Upper lobe of right lung (tissue), 1 donor: ENCODE results near the gene KLF14. TPM values are rescaled to one million over a fixed set of nuclear protein-coding genes. Genes with fewer than 3 reads are reported as not detected.
"Not testable (repeated sequence)": the region's sequence is repeated elsewhere in the genome, so short reads cannot be mapped to it uniquely, and the experiment has no call there.

Source experiments
- ATAC-seq: fragments of 200-7000 bp; cut with Tn5 transposase; one replicate; pipeline ENCODE4 v1.9.1; 2020; ENCODE audit warnings: mild to moderate bottlenecking, moderate library complexity
- DNase-seq: peaks from one replicate; pipeline ENCODE4 v3.0.0-alpha.2; 2020
- H3K27ac ChIP-seq: fragments of 200-600 bp; one replicate; pipeline ENCODE4 v1.8.0; 2022
- H3K27me3 ChIP-seq: fragments of 200-600 bp; one replicate; pipeline ENCODE4 v1.8.0; 2022; ENCODE audit warnings: mild to moderate bottlenecking
- H3K36me3 ChIP-seq: fragments of 200-600 bp; one replicate; pipeline ENCODE4 v1.8.0; 2022
- H3K4me1 ChIP-seq: fragments of 200-600 bp; one replicate; pipeline ENCODE4 v1.8.0; 2022
- H3K4me3 ChIP-seq: fragments of 200-600 bp; one replicate; pipeline ENCODE4 v1.8.0; 2022; ENCODE audit warnings: mild to moderate bottlenecking
- H3K9me3 ChIP-seq: fragments of 200-600 bp; one replicate; pipeline ENCODE4 v1.8.0; 2022
- intact Hi-C: fragments of 100-400 bp; cut with DNase I; formaldehyde crosslinking; loops from one replicate; pipeline ENCODE4 v1.11.0; 2022
- long read RNA-seq: library from polyadenylated mRNA; unstranded; transcript quantifications from one replicate; pipeline ENCODE4 v2.0.0, GENCODE V29; 2021
- total RNA-seq: library from RNA; stranded (reverse); fragmentation: NEBNext Ultra II Directional; extraction: Animal tissue kit (Norgen Biotek cat#: 25700); gene quantifications from one replicate; pipeline ENCODE4 v1.2.1, GENCODE V29; 2021
- TF ChIP-seq, protein P1 (sequence below): fragments of 200-600 bp; IDR thresholded peaks from one replicate; pipeline ENCODE4 v1.8.0; 2022; ENCODE audit warnings: antibody characterized with exemption
- donor health status: DM: no; HTN: yes; CAD: no; lungs with severe emphysema.

KLF14 gene
- not detected for total RNA-seq
- long read RNA-seq, partial matches to known transcripts = 0 of 1 reads
- long read RNA-seq, other reads (novel, unspliced or antisense) = 0 of 1 reads

DNA sequence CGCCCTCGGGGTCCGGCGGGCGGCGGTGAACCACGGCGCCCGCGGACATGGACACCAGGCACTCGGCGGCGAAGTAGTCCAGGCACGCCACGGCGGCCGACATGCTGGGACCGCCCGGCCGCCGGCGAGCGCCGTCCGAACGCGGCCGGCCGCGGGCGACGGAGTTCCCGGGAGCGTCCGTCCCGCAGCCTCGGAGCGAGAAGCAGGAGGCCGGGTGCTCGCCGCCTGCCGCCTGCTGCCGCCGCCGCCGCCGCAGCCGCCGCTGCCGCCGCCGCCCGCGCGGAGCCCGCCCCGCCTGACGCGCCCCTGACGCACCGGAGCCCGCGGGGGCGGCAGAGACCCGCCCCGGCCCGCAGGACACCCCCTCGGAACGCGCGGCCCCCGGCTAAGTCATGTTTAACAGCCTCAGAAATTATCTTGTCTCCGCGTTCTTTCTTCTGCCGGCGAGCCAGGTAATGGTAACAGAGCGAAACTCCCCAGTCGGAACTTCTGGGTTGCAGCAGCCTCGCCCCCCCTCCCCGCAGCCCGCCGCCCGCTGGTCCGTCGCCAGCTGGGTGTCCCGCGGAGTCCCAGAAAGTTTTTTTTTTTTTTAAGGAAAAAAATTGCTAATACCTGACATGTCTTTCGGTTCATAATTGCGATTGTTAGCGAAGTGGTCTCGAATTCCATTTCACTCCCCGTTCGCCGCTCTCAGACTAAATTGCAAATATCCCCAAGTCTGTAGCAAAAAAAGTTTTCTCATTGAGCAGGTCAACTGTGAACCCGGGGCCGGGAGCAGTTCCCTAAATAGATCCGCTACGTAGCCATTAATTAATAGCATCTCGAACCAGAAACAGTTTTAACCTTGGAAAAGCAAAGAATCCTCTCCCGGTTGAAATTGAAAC, at the start of gene KLF14:
Gene KLF14, minus strand, starts transcription at position 277 of the 884 bp plus-strand sequence. Its CDS starts 174 bp downstream, at position 103.
- intact Hi-C loops = no loop called here
- ATAC-seq (peak; percentile 33), DNase-seq (peak; percentile 64)
- peak within 1 kb of the TSS; percentile 37 for H3K4me3 ChIP-seq
- TF ChIP-seq, protein P1, sequence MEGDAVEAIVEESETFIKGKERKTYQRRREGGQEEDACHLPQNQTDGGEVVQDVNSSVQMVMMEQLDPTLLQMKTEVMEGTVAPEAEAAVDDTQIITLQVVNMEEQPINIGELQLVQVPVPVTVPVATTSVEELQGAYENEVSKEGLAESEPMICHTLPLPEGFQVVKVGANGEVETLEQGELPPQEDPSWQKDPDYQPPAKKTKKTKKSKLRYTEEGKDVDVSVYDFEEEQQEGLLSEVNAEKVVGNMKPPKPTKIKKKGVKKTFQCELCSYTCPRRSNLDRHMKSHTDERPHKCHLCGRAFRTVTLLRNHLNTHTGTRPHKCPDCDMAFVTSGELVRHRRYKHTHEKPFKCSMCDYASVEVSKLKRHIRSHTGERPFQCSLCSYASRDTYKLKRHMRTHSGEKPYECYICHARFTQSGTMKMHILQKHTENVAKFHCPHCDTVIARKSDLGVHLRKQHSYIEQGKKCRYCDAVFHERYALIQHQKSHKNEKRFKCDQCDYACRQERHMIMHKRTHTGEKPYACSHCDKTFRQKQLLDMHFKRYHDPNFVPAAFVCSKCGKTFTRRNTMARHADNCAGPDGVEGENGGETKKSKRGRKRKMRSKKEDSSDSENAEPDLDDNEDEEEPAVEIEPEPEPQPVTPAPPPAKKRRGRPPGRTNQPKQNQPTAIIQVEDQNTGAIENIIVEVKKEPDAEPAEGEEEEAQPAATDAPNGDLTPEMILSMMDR = no peak
- peaks cover 12% of the 10 kb centered on the region for H3K9me3 ChIP-seq
- no peaks in the 10 kb centered on the region for H3K4me1 ChIP-seq
- no peak within 1 kb of the TSS for H3K27ac ChIP-seq
- H3K27me3 ChIP-seq = peaks cover 75% of the 10 kb centered on the region
- no peaks in the 10 kb centered on the region for H3K36me3 ChIP-seq

DNA sequence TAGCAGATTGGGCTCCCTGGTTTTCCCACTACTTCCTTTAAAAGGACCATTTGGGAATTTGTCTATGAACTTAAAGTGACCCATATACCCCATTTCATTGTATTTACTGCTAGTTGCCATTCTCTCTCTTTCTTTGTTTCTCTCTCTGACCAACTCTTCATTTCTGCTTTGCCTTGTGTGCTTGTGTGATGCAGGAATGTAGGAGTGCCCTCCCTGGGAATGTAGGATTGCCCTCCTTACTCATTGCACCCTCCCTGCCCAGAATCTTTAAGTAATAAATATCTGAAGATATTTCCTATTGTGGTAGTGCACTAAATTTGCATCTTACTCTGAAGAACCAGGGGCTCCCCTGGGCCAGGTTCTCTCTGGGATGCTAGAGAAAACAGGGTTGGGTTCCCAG, 47.3 kb upstream of the KLF14 start:
- Histone ChIP-seq H3K4me3 (no peak overlapping the region), H3K36me3 (no peaks in the 10 kb centered on the region), H3K27me3 (no peaks in the 10 kb centered on the region), H3K9me3 (no peaks in the 10 kb centered on the region), H3K4me1 (no peaks in the 10 kb centered on the region), H3K27ac (no peak overlapping the region)
- TF ChIP-seq, protein P1 = no peak
- intact Hi-C loops = no loop called here
- DNase-seq (no peak), ATAC-seq (no peak)

DNA sequence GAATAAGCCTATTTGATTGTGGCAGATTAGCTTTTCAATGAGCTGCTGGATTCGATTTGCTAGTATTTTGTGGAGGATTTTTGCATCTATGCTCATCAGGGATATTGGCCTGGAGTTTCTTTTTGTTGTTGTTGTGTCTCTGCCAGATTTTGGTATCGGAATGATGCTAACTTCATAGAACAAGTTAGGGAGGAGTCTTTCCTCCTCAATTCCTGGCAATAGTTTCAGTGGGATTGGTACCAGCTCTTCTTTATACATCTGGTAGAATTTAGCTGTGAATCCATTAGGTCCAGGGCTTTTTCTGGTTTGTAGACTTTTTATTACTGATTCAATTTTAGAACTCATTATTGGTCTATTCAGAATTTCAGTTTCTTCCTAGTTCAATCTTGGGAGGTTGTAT, 43.4 kb upstream of the KLF14 start:
- intact Hi-C loops = no loop called here
- no peak for DNase-seq
- H3K4me3 ChIP-seq = no peak overlapping the region

DNA sequence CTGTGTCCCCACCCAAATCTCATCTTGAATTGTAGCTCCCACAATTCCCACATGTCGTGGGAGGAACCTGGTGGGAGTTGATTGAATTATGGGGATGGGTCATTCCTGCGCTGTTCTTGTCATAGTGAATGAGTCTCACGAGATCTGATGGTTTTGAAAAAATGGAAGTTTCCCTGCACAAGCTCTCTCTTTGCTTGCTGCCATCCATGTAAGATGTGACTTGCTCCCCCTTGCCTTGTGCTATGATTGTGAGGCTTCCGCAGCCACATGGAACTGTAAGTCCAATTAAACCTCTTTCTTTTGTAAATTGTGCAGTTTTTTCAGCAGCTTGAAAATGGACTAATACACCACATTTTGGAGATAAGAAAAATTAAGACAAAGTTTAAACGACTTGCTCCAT, 38.4 kb upstream of the KLF14 start:
- H3K27ac ChIP-seq, H3K27me3 ChIP-seq, H3K4me1 ChIP-seq, intact Hi-C loops, H3K36me3 ChIP-seq, H3K9me3 ChIP-seq, DNase-seq, H3K4me3 ChIP-seq, ATAC-seq: not testable (repeated sequence)

More for the DNA sequence above, 43.4 kb upstream of the KLF14 start:
- H3K4me1 ChIP-seq = no peaks in the 10 kb centered on the region
- no peaks in the 10 kb centered on the region for H3K9me3 ChIP-seq
- H3K36me3 ChIP-seq = no peaks in the 10 kb centered on the region
- no peaks in the 10 kb centered on the region for H3K27me3 ChIP-seq
- no peak for ATAC-seq
- H3K27ac ChIP-seq = no peak overlapping the region
- TF ChIP-seq, protein P1 = no peak

DNA sequence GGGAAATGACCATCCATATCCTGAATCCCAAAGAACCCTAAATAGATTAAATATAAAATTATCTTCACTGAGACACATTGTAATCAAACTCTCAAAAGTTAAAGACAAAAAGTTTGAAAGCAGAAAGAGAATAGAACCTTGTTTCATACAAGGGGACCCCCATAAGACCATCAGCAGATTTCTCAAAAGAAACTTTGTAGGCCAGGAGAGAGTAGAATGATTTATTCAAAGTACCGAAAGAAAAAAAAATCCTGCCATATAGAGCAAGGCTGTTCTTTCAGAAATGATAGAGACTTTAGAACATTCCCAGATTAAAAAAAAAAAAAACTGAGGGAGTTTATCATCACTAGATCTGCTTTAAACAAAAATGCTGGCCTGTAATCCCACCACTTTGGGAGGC, 34.8 kb upstream of the KLF14 start:
- Histone ChIP-seq H3K4me3 (no peak overlapping the region), H3K27ac (no peak overlapping the region), H3K36me3 (no peaks in the 10 kb centered on the region), H3K9me3 (peaks cover 7% of the 10 kb centered on the region), H3K27me3 (no peaks in the 10 kb centered on the region), H3K4me1 (no peaks in the 10 kb centered on the region)
- TF ChIP-seq, protein P1 = no peak
- DNase-seq (no peak), ATAC-seq (no peak)
- intact Hi-C loops = no loop called here

DNA sequence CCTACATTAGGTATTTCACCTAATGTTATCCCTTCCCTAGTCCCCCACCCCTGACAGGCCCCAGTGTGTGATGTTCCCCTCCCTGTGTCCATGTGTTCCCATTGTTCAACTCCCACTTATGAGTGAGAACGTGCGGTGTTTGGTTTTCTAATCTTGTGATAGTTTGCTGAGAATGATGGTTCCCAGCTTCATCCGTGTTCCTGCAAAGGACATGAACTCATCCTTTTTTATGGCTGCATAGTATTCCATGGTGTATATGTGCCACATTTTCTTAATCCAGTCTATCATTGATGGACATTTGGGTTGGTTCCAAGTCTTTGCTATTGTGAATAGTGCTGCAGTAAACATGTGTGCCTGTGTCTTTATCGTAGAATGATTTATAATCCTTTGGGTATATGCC, 30.6 kb upstream of the KLF14 start:
- H3K27me3 ChIP-seq, H3K36me3 ChIP-seq, H3K4me1 ChIP-seq, H3K4me3 ChIP-seq, H3K9me3 ChIP-seq, DNase-seq, ATAC-seq, intact Hi-C loops, H3K27ac ChIP-seq: not testable (repeated sequence)
